HG02943 (cell line): ENCODE measurements around the gene SOCS6.
"Not testable (repeated sequence)": the region's sequence is repeated elsewhere in the genome, so short reads cannot be mapped to it uniquely, and the experiment has no call there.

ENCODE experiments used
- ATAC-seq: cut with Tn5 transposase; IDR thresholded peaks from one replicate; pipeline ENCODE4 v1.9.1; 2021; ENCODE audit warnings: mild to moderate bottlenecking, low read depth, moderate library complexity; ENCODE audit not compliant: unreplicated experiment

SOCS6 gene

DNA sequence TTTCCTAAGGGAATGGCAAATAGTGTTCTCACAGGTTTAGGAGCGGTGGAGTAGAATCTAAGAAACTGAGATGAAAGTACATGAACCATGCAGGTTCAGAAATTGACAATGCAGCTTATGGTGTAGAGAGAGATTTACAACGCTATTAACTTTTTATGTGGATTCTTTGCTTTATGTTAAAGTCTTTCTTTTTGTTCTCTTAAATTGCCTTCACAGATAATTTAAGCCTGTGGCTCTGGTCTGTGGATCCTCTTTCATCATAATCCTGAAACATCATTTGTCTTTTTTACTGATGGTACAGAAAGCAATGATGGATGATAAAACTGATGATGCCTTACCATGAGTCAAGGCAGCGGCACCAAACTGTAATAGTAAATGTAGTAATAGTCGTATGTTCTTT lies 30.3 kb downstream of the SOCS6 start:
- no peak for ATAC-seq

DNA sequence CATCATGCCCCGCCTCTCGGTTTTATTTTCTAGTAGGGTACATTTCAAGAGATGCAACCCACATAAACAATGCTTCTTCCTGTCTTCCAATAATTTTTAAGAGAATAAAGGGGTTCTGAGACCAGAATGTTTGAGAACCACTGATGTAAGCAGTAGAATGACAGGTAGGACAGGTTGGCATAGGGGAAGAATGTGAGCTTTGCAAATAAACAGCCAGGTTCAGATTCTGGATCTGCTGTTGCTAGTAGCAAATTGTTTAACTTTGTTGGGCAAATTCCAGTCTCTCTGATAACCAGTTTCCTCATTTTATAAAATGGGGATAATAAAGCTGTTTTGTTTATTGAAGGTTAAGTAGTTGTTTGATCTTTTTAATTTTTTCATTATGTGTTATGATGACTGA lies 32.8 kb downstream of the SOCS6 start:
- no peak for ATAC-seq

DNA sequence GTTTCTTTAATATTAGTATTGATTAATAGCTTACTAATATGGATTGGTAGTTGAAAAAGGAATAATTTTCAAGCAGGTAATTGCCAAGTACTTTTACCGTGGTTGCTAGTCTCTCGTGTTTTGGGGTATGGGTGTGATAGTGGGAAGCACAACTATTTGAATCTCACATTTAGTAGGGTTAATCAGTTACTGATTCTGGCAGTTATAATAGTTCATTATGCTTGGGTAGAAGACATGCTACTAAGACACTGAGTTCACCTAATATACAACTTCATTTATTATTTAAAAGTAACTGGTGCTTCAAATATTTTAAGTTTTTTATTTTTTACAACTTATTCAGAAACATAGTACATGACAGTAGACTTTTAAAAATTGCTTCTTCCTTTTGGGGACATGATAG lies 33.5 kb downstream of the SOCS6 start:
- no peak for ATAC-seq

- no peak for ATAC-seq
Measured at GRCh38 chr18:70322928-70323327, 34.1 kb downstream of the SOCS6 start.

- no peak for ATAC-seq
Measured at GRCh38 chr18:70324897-70325296, 36.1 kb downstream of the SOCS6 start.

DNA sequence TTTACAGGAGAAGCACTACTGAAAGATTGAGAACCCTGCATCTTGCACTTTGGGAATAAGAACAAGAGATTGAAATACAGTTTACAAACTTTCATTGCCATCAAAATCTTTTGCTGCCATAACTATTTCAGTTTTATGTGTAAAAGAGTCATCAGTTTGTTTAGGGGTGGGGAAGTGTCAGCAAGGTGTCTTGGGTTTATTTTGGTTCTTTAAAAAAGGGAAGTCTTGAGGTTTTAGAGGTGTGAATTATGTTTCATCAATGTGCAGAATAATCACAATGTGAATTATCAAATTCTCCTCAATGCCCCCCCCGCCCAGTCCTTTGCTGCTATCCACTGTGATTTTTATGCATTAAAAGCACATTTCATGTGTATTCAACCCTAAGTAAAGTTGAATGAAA lies 37.4 kb downstream of the SOCS6 start:
- ATAC-seq, result no peak

DNA sequence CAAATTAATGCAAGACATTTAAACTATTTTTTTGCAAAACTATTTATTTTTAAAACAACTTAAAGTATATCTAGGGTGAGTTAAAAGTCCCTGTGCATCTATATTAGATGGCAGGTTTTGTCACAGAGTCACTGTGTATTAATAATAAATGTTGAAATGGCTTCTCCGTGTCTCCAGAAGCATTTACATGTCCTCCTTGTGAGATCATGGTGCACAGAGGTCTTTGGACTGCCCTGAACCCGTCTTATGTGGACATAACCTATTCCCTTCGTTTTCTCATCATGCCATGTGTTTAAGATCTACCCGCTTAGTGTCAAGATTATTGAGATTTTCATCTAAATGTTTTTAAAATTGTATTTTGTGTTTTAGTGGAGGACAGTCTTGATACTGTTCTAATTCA lies 39.3 kb downstream of the SOCS6 start:
- ATAC-seq, result no peak

DNA sequence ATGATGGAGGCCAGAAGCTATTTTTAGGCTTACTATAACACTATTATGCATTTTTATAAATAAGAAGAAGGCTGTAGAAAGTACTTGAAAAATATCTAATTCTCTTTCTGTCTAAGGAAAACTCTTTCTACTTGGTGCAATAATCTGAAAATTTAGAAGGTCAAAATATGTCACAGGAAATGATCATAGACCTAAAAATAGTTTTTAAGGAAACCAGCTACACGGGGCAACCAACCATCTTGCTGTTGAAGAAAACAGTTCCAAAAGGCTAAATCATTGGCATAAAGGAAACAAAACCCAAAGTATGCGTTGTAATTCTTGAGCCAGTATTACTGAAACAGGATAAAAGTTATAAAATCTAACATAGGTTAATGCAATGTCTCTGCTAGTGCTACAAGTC lies 40.2 kb downstream of the SOCS6 start:
- ATAC-seq, result no peak

DNA sequence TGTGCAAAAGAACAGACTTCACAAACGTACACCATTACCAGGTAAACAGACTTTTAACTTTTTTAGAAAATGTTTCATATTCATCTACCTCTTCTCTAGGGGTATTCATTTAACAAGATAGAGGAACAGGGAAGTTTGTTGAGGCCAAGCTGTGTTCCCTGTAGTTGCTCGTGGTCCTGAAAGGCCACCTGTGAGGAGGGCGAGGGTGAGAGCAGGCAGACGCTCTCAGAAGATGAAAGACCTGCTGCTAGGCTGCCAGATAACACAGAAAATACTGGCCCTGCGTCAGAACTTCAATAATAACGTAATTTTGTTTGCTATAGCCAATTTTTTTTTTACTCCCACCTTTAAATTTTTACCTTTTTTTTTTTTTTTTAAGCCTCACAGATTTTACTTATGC lies 42.0 kb downstream of the SOCS6 start:
- no peak for ATAC-seq

DNA sequence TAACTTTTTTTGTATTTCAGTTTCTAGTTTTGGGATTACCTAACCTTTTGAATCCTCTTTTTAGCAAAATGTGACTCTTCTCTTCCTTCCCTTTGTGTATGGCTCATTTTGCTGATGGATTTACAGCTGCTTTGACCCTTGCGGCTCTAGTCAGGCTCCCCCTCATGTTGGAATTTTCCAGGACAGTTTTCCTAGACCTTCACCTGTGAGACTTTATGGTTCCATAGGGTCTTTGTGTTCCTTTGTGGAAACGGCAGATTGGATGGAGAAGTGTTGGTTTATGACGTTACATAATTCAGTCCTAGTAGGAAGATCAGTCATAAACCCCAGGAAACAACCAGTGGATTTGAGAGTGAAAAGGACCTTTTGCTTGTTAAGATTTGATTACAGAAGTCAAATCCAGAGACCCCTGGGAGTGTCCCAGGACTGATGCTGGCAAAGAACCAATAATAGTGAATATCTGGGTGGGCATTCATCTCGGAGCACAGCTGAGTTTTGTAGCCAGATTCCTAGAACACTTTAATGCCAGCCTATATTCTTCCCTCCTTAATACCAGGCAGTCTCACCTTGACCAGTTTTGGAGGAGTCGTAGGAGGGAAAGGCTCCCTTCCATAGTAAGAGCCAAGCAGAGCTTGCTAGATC lies 42.7 kb downstream of the SOCS6 start:
- no peak for ATAC-seq

DNA sequence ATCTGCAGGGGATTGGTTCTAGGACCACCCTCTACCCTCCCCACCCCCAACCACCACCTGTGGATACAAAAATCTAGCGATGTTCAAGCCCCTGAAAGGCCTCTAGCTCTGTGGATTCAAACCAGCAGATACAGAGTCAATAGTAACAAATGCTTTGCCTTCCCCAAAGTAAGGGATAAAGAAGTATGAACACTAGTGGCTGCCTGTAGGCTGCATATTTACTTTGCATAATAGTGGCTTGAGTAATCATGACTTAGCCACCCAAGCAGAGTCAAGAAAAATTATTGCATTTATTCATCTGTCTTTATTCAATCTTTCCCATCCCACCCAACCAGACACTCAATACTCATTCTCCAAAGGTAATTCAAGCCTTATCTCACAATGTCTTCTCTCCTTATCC lies 43.8 kb downstream of the SOCS6 start:
- ATAC-seq, result no peak

GRCh38 chr18:70333316-70333715 lies 44.5 kb downstream of the SOCS6 start:
- ATAC-seq, result no peak

- no peak for ATAC-seq
Measured at GRCh38 chr18:70333757-70334156, 44.9 kb downstream of the SOCS6 start.

DNA sequence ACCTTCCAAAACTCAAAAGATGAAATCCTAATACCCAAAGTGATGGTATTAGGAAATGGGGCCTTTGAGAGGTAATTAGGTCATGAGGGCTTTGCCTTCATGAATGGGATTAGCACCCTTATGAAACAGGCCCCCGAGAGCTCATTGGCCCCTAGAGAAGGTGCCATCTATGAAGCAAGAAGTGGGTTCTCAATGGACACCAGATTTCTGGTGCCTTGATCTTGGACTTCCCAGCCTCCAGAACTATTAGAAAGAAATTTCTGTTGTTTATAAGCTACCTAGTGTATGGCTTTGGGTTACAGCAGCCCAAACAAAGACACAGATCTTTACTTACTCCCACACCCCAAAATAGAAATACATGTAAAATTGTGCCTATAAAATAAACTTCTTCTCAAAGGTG lies 45.4 kb downstream of the SOCS6 start:
- no peak for ATAC-seq

DNA sequence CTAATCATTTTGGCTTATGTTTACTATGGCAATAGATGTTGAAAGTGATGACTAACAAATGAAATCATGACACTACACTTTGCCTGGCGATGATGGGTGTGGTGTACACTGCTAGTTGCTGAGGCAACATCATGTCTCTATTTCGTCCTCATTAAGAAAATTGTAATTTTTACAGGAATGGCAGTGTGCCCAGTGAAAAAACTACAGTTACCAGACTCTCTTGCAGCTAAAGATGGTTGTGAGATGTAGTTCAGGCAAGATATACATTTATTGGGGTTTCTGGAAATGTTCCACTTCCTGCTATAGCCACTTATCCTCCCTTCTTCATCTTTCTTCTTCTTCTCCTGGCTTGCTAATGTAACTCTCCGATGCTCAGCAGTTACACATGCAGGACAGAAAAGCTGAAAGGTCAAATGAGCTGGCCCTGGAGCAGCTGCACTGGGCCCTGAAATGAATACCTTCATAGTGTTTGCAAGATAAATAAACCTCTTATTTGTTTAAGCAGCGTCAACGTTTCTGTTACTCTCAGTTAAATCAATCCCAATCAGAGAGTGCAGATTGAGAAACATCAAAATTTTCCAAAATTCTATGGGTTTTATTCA lies 46.0 kb downstream of the SOCS6 start:
- no peak for ATAC-seq

- no peak for ATAC-seq
Measured at GRCh38 chr18:70335892-70336726, 47.3 kb downstream of the SOCS6 start.

DNA sequence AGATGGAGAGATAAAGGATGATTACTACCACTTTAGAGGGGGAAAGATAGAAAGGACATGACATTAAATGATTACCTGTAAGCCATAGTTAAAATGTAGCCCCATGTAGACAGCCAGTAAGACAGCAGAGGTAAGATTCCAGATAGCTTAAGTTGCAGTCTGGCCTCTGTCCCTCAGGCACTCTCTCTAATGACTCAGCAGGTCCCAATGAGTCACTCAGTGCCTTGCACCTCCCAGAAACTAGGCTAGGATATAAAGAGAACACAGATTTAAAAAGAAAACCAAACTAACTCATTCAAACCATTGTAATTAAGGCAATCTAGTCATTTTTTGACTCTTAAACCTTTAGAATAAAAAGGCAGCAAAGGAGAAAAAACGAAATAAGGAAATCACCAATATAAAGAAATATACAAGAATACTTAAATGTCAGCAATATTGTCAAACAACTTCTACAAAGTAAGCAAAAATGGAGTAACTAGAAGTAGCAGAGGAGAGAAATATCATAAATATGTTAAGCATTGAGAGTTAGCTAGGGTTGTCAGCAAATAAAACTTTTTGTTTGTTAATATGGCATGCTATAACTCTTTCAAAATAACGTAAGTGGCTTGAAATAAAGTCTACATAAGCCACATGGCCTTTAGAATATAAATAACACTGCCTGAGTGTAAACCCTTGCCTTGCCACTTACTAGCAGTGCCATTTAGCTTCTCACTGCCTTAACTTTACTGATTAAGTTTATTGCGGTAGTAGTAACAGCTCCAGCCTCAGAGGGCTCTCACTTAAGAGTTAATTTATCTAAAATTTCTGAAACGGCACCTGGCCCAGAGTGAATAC lies 48.5 kb downstream of the SOCS6 start:
- no peak for ATAC-seq

DNA sequence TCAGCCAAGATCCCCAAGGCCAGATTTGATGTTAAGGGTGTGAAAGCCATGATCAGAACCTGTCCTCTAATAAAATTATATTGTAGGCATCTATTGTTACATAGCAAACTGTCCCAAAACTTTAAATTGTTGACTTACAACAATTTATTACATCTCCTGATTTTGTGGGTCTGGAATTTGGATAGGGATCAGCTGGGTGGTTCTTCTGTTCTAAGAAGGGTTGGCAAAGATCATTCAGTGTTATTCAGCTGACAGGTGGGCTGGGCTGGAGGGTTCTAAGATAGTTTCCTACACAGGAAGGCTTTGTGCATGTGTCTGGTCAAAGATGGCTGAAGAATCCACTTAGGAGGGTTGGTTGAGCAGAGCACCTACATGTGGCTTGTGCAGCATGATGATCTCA lies 50.0 kb downstream of the SOCS6 start:
- no peak for ATAC-seq

GRCh38 chr18:70339915-70340314 lies 51.1 kb downstream of the SOCS6 start:
- no peak for ATAC-seq

GRCh38 chr18:70348481-70348880 lies 59.6 kb downstream of the SOCS6 start:
- ATAC-seq, result not testable (repeated sequence)

DNA sequence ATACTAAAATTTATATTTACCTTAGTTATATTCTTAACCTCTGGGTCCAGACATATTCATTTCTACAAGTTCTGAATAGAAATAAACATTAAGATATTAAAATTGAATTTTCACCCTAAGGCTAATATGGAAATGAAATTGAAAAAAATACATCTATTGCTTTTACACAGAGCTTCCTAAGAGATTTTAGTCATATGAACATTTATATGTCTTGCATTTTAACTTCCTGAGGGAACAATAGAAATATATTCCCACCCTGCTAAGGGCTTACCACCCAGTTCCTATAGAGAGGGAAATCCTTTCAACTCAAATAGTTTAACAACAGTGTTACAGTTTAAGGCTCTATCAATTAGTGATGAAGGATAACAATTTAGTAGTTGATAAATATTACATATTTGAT lies 60.5 kb downstream of the SOCS6 start:
- no peak for ATAC-seq
